Smooth muscle cell (in vitro differentiated cells): ENCODE results near the gene CFAP299. TPM values are rescaled to one million over a fixed set of nuclear protein-coding genes. Genes with fewer than 3 reads are reported as not detected.

Experiments
- DNase-seq: peaks from one replicate; lab custom pipeline; 2025; ENCODE audit not compliant: unreplicated experiment; lab: John Stamatoyannopoulos, UW
- H2AFZ ChIP-seq: fragments of 200-600 bp; sonication (generic); 2 replicates; pipeline ENCODE4 v1.6.0; 2016; ENCODE audit warnings: antibody characterized with exemption, low read depth, mild to moderate bottlenecking
- H3F3A ChIP-seq: fragments of 200-600 bp; sonication (generic); 2 replicates; pipeline ENCODE4 v1.6.0; 2017; ENCODE audit warnings: antibody characterized with exemption, low read depth
- H3K27ac ChIP-seq: fragments of 200-600 bp; sonication (generic); 2 replicates; pipeline ENCODE4 v1.5.1; 2016; ENCODE audit warnings: low read depth, mild to moderate bottlenecking
- H3K27me3 ChIP-seq: fragments of 200-600 bp; sonication (generic); 2 replicates; pipeline ENCODE4 v1.6.1; 2016; ENCODE audit warnings: low read depth, mild to moderate bottlenecking
- H3K36me3 ChIP-seq: fragments of 200-600 bp; sonication (generic); 2 replicates; pipeline ENCODE4 v1.5.1; 2016; ENCODE audit warnings: low read depth
- H3K4me1 ChIP-seq: fragments of 200-600 bp; sonication (generic); 2 replicates; pipeline ENCODE4 v1.5.1; 2016; ENCODE audit warnings: low read depth
- H3K4me2 ChIP-seq: fragments of 200-600 bp; sonication (generic); 2 replicates; pipeline ENCODE4 v1.6.0; 2016; ENCODE audit warnings: mild to moderate bottlenecking
- H3K4me3 ChIP-seq: fragments of 200-600 bp; sonication (generic); 2 replicates; pipeline ENCODE4 v1.5.1; 2016; ENCODE audit warnings: mild to moderate bottlenecking
- H3K79me2 ChIP-seq: fragments of 200-600 bp; sonication (generic); 2 replicates; pipeline ENCODE4 v1.6.0; 2016; ENCODE audit warnings: low read depth, mild to moderate bottlenecking
- H3K9ac ChIP-seq: fragments of 200-600 bp; sonication (generic); 2 replicates; pipeline ENCODE4 v1.6.0; 2016; ENCODE audit warnings: low read depth
- H3K9me3 ChIP-seq: fragments of 200-600 bp; sonication (generic); replicated peaks from 2 replicates; pipeline ENCODE4 v1.5.1; 2016; ENCODE audit warnings: low read depth
- H4K20me1 ChIP-seq: fragments of 200-600 bp; sonication (generic); 2 replicates; pipeline ENCODE4 v1.6.0; 2016; ENCODE audit warnings: low read depth
- CTCF ChIP-seq: fragments of 200-600 bp; sonication (generic); IDR thresholded peaks from 2 replicates; pipeline ENCODE4 v1.5.1; 2017; ENCODE audit warnings: borderline replicate concordance, mild to moderate bottlenecking, antibody characterized with exemption; ENCODE audit not compliant: insufficient read depth, poor library complexity, severe bottlenecking
- WGBS: methylation state at CpG from one replicate; pipeline ENCODE4 v1.1.7; 2016; ENCODE audit warnings: low lambda C conversion rate; 5-methylcytosine and 5-hydroxymethylcytosine counted together
- polyA plus RNA-seq: library from polyadenylated mRNA; unstranded; fragments of >200 nt; fragmentation: Nextera tagmentation; extraction: Ambion mirVana; gene quantifications from 2 replicates; pipeline ENCODE4 v1.2.1, GENCODE V29; 2016
- total RNA-seq: library from RNA; depleted of rRNA; stranded (reverse); fragments of >200 nt; gene quantifications from 2 replicates; pipeline ENCODE4 v1.2.3, GENCODE V29; 2014

Gene CFAP299
- total and polyA plus RNA-seq, 2 experiments from 2014 or later, result not detected

DNA sequence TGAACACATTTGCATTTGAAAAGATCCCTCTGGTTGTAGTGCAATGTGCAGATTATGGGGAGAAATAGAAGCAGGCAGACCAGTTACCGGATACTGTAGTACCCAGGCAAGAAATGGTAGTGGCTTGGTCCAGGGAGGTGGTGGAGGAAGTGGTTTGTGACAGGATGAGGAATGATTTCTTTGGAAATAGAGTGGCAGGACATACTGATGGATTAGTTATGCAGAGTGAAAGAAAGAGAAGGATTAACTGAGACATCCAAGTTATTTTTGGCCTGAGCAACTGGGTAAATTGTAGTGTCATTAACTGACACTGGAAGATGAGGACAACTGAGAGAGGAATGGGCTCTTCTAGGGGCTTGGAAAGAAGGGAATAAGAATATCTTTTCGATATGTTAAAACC is 139.7 kb downstream of the CFAP299 start:
- no peaks in the 10 kb centered on the region for H3K4me1 ChIP-seq
- H4K20me1 ChIP-seq, result no peaks in the 10 kb centered on the region
- H2AFZ ChIP-seq, result no peak overlapping the region
- H3K27ac ChIP-seq, result no peak overlapping the region
- no peak overlapping the region for H3K9ac ChIP-seq
- H3K4me3 ChIP-seq, result no peak overlapping the region
- no peaks in the 10 kb centered on the region for H3K79me2 ChIP-seq
- H3K36me3 ChIP-seq, result no peaks in the 10 kb centered on the region
- no peak for DNase-seq
- WGBS, result 90% methylated on average over 2 of the region's 2 CpGs
- no peak for TF ChIP-seq CTCF
- no peaks in the 10 kb centered on the region for H3K9me3 ChIP-seq
- no peaks in the 10 kb centered on the region for H3K27me3 ChIP-seq
- H3K4me2 ChIP-seq, result no peak overlapping the region
- no peaks in the 10 kb centered on the region for H3F3A ChIP-seq

DNA sequence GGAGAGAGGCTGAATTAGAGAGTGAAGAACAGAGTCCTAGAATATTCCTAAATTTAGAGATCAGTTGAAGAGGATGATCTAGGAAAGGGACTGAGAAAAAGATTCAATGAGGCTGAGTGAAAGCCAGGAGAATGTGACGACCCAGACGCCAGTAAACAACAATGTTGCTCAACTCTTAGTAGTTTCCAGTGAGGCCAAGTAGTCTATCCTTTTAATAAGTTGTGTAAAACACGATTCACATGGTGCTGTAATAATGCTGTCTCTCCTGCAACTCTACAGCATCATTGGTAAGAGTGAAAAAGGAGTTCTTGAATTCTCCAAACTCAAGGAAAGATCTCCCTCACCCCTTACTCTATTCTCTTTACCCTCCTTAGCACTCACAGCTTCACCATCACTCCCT is 140.3 kb downstream of the CFAP299 start:
- Histone ChIP-seq H3K27me3 (no peaks in the 10 kb centered on the region), H3K36me3 (no peaks in the 10 kb centered on the region), H3K9me3 (no peaks in the 10 kb centered on the region), H3K9ac (no peak overlapping the region), H3K4me3 (no peak overlapping the region), H2AFZ (no peak overlapping the region), H3K79me2 (no peaks in the 10 kb centered on the region), H3K4me2 (no peak overlapping the region), H4K20me1 (no peaks in the 10 kb centered on the region), H3F3A (no peaks in the 10 kb centered on the region), H3K27ac (no peak overlapping the region), H3K4me1 (no peaks in the 10 kb centered on the region)
- no peak for TF ChIP-seq CTCF
- no peak for DNase-seq
- WGBS, result 77% methylated on average over 3 of the region's 3 CpGs

GRCh38 chr4:80484712-80485111 is 149.2 kb downstream of the CFAP299 start:
- no peaks in the 10 kb centered on the region for H3F3A ChIP-seq
- no peak overlapping the region for H2AFZ ChIP-seq
- WGBS, result 94% methylated on average over 2 of the region's 2 CpGs
- no peak overlapping the region for H3K4me2 ChIP-seq
- no peaks in the 10 kb centered on the region for H3K4me1 ChIP-seq
- H3K4me3 ChIP-seq, result no peak overlapping the region
- no peak overlapping the region for H3K9ac ChIP-seq
- H3K36me3 ChIP-seq, result no peaks in the 10 kb centered on the region
- H3K79me2 ChIP-seq, result no peaks in the 10 kb centered on the region
- TF ChIP-seq CTCF, result no peak
- H4K20me1 ChIP-seq, result no peaks in the 10 kb centered on the region
- DNase-seq, result no peak
- no peaks in the 10 kb centered on the region for H3K9me3 ChIP-seq
- H3K27ac ChIP-seq, result no peak overlapping the region
- H3K27me3 ChIP-seq, result no peaks in the 10 kb centered on the region

DNA sequence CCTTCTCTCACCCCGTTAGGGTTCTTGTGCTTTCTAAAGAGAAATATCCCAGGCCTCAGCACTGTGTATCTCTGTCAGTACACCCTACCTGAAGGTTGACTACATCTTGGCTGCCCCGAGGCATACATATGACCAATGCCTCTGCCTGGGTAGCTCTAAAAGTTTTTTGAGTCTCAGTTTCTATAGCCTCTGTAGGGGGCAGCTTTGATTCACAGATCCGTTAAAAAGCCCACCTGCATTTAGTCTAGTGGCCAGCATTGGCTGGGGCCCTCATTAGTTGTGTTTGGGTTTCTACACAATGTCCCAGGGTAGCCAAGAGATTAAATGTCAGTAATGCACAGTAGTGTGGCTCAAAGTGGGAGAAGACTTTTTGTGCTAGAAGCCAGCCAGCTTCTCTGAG is 151.1 kb downstream of the CFAP299 start:
- Histone ChIP-seq H3K4me1 (no peaks in the 10 kb centered on the region), H3K27ac (no peak overlapping the region), H3K9me3 (no peaks in the 10 kb centered on the region), H2AFZ (no peak overlapping the region), H3K36me3 (no peaks in the 10 kb centered on the region), H3K79me2 (no peaks in the 10 kb centered on the region), H3K9ac (no peak overlapping the region), H3K4me3 (no peak overlapping the region), H4K20me1 (no peaks in the 10 kb centered on the region), H3K27me3 (no peaks in the 10 kb centered on the region), H3K4me2 (no peak overlapping the region), H3F3A (no peaks in the 10 kb centered on the region)
- WGBS, result 60% methylated on average over 3 of the region's 3 CpGs
- no peak for DNase-seq
- TF ChIP-seq CTCF, result no peak
